IPS-18c (cell line): ENCODE measurements around the gene CCDC194.

Source experiments
- H3K4me3 ChIP-seq: 2 replicates; pipeline ENCODE4 v1.7.0; 2013; ENCODE audit warnings: low read depth, mild to moderate bottlenecking, low read length, moderate library complexity; ENCODE audit not compliant: insufficient read depth
- H3K9me3 ChIP-seq: one replicate; pipeline ENCODE4 v1.6.1; 2013; ENCODE audit warnings: mild to moderate bottlenecking, low read length, moderate library complexity; ENCODE audit not compliant: control insufficient read depth, insufficient read depth

The CCDC194 gene, protein sequence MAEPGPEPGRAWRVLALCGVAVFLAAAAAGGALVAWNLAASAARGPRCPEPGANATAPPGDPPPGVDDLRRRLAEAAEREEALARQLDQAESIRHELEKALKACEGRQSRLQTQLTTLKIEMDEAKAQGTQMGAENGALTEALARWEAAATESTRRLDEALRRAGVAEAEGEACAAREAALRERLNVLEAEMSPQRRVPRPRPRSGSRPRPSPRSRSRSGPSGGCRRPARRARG

GRCh38 chr19:17393914-17394313 is at the start of gene CCDC194:
Gene CCDC194, minus strand, starts transcription at chr19:17394196. Its CDS starts 38 bp downstream, at chr19:17394158.
- no peak within 1 kb of the TSS for H3K4me3 ChIP-seq

DNA sequence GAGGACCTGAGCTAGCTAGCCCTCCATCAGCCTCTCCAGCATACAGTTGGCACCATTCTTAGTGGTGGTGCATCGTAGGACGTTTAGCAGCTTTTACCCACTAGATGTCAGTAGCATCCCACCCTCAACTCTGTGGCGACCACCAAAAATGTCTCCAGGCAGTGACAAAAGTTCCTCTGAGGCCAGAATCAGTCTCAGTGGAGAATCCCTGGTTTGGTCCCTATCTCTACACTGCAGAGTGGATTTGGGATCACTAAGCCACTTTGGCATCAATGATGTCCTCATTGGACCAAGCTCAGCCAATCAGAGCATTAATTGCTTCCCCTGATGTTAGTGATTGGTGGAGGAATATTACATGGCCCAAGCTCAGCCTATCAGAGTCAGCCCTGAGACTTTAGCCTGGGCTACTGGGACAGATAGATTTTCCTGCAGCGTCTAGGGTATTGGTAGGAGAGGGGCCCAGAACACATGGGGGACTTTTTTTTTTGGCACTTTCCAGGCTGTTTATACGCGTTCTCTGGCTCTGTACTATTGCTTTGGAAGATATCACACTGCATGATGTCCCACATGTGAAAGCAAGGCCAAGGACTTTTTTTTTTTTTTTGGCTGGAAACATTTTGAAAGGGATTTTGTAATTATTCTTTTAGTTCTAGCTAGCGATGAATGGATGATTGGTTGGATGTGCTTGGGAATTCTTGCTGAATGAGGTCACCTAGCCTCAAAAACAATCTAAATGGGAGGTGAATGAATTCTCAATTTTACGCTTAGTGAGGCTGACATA is 47.4 kb upstream of the CCDC194 start:
- H3K9me3 ChIP-seq = no peaks in the 10 kb centered on the region
- H3K4me3 ChIP-seq = no peak overlapping the region

More at GRCh38 chr19:17393914-17394313, at the start of gene CCDC194:
- no peaks in the 10 kb centered on the region for H3K9me3 ChIP-seq

DNA sequence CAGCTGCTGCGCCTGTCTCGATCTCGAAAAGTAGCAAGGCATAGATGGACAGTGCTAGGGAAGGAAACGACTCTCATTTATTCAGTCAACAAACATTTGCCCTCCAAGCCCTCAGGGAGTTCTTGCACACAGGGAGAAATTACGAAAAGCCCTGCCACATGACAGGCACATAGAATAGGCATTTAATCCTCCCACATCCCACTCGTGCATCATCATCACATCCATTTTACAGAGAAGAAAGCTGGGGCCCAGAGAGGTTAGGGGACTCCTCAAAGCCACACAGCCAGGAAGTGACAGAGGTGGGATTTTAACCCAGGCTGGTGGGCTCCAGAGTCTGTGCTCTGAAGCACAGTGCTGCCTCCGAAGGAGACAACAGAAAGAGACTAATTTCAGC is 42.9 kb upstream of the CCDC194 start:
- Histone ChIP-seq H3K9me3 (no peaks in the 10 kb centered on the region), H3K4me3 (no peak overlapping the region)

GRCh38 chr19:17436094-17436873 is 42.3 kb upstream of the CCDC194 start:
- Histone ChIP-seq H3K9me3 (no peaks in the 10 kb centered on the region), H3K4me3 (no peak overlapping the region)

- Histone ChIP-seq H3K4me3 (no peak overlapping the region), H3K9me3 (no peaks in the 10 kb centered on the region)
Observed at GRCh38 chr19:17435218-17435617, 41.2 kb upstream of the CCDC194 start.

GRCh38 chr19:17431417-17431816 is 37.4 kb upstream of the CCDC194 start:
- H3K4me3 ChIP-seq = no peak overlapping the region
- H3K9me3 ChIP-seq = no peaks in the 10 kb centered on the region

GRCh38 chr19:17429641-17430113 is 35.7 kb upstream of the CCDC194 start:
- H3K4me3 ChIP-seq = no peak overlapping the region
- no peaks in the 10 kb centered on the region for H3K9me3 ChIP-seq

- Histone ChIP-seq H3K9me3 (no peaks in the 10 kb centered on the region), H3K4me3 (peak overlapping the region; percentile 38; the same call in 1 of the 2 replicates)
Observed at GRCh38 chr19:17424743-17425365, 30.9 kb upstream of the CCDC194 start.

GRCh38 chr19:17423429-17424208 is 29.6 kb upstream of the CCDC194 start:
- no peak overlapping the region for H3K4me3 ChIP-seq
- H3K9me3 ChIP-seq = no peaks in the 10 kb centered on the region

GRCh38 chr19:17421942-17422341 is 27.9 kb upstream of the CCDC194 start:
- no peaks in the 10 kb centered on the region for H3K9me3 ChIP-seq
- H3K4me3 ChIP-seq = no peak overlapping the region

DNA sequence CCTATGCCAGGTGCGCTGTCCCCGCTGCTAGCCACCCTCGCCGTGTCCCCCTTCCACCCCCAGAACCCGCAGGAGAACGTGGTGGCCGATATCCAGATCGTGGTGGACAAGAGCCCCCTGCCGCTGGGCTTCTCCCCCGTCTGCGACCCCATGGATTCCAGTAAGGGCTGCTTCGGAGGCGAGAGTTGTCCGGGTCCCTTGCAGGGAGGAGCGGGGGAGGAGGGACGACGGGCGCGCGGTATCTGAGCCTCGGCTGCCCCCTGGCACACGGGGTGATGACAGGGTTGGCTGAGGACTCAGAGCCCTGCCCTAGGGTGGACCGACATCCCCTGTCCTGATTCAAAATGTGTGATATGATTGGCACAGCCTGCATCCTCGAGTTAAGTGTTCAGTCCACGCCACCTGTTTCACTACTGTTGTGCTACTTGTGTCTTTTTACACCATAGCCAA is 26.5 kb upstream of the CCDC194 start:
- Histone ChIP-seq H3K4me3 (peak overlapping the region; percentile 70), H3K9me3 (no peaks in the 10 kb centered on the region)

DNA sequence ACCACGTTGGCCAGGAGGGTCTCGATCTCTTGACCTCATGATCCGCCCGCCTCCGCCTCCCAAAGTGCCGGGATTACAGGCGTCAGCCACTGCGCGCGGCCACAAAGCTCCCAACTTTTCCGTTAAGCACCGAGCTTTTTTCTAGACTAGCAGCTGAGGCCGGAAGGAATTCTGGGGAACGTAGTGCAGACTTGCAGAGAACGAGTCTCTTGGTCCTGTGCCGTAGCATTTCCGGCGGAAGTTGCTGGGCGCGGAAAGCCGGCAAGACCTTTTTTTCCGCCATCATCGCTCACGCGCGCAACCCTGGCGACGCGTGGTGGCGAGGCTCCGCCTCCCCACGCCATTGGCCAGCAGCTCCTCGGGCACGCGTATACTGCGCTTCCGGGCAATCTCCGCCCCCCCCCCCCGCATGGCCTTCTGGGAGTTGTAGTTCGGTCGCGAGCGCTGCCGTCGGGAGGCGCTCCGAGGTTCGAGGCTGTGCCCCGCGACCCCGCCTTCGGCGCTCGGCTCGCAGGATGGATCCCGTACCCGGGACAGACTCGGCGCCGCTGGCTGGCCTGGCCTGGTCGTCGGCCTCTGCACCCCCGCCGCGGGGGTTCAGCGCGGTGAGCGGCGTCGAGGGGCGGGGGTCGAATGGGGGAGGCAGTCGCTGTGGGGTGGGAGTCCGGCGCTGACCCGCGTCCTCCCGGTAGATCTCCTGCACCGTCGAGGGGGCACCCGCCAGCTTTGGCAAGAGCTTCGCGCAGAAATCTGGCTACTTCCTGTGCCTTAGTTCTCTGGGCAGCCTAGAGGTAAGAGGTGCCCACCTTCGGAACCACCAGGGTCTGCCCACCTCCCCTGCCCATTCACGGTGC is 25.9 kb upstream of the CCDC194 start, which contains the start of gene MVB12A:
Gene MVB12A, plus strand, starts transcription at position 427 of the 854 bp plus-strand sequence. Its CDS starts 89 bp downstream, at position 516.
- Histone ChIP-seq H3K9me3 (no peaks in the 10 kb centered on the region), H3K4me3 (peak within 1 kb of the TSS; percentile 70)

DNA sequence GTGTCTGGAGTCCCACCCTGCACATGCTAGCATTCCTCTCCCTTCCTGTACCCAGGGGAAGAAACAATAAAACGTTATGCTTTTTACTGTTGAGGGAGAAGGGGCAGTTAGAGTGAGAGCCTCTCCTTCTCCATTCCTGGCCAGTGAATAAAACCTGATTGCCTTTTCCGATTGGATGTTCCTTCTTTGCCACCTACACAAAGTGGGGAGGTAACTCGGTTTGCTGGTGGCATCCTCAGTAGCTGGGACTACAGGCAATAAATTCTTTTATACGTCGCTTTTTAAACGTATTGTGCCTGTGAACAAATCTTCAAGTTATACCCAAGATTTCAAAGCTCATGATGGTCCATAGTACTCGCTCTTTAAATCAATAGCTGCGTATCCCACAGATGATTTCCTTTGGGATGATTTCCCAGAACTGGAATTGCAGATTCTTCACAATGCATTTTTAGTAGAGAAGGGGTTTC is 25.2 kb upstream of the CCDC194 start:
- peak overlapping the region; percentile 34; the same call in 1 of the 2 replicates for H3K4me3 ChIP-seq
- H3K9me3 ChIP-seq = peaks cover 4% of the 10 kb centered on the region

- H3K4me3 ChIP-seq = no peak overlapping the region
Observed at GRCh38 chr19:17418710-17419109, 24.7 kb upstream of the CCDC194 start.

DNA sequence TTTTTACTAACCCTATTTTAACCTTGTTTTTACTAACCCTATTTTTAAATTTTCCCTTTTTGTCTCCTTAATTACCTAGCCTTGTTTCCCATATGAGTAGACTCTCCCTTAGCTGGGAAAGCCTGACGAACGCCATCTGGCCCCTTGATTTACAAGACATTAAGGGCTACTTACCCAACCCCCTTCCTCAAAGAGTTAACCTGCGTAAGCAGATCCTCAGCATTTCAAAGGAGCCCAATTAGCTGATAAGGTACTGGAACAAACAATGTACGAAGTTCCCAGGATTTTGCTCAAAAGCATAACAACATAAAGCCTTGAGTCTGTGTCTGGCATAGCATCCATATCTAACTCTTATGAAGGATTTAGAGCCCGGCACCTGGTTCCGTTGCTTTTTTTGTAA is 21.1 kb upstream of the CCDC194 start:
- Histone ChIP-seq H3K9me3 (peaks cover 4% of the 10 kb centered on the region), H3K4me3 (no peak overlapping the region; the same call in 1 of the 2 replicates)

More at GRCh38 chr19:17418710-17419109, 24.7 kb upstream of the CCDC194 start:
- peaks cover 4% of the 10 kb centered on the region for H3K9me3 ChIP-seq
